Osteoblast (primary cell): Measurements from ENCODE around the gene REXO1. TPM values are rescaled to one million over a fixed set of nuclear protein-coding genes. Genes with fewer than 3 reads are reported as not detected.

Experiments used
- DNase-seq: peaks from one replicate; pipeline ENCODE4 v3.0.0; 2011; ENCODE audit warnings: low spot score, mixed read lengths; ENCODE audit not compliant: insufficient read length; ENCODE audit errors: missing footprints
- H2AFZ ChIP-seq: 2 replicates; pipeline ENCODE4 v1.6.0; 2011; ENCODE audit warnings: mild to moderate bottlenecking, low read length
- H3K27ac ChIP-seq: 2 replicates; pipeline ENCODE4 v1.5.1; 2011; ENCODE audit warnings: mild to moderate bottlenecking, low read depth, low read length, moderate library complexity
- H3K27me3 ChIP-seq: 2 replicates; pipeline ENCODE4 v1.6.0; 2012; ENCODE audit warnings: mild to moderate bottlenecking, control low read depth, inconsistent platforms, low read length, moderate library complexity; ENCODE audit not compliant: insufficient read depth
- H3K36me3 ChIP-seq: 2 replicates; pipeline ENCODE4 v1.5.1; 2011; ENCODE audit warnings: mild to moderate bottlenecking, low read length, control low read depth, moderate library complexity; ENCODE audit not compliant: insufficient read depth
- H3K4me1 ChIP-seq: 2 replicates; pipeline ENCODE4 v1.5.1; 2011; ENCODE audit warnings: mild to moderate bottlenecking, low read length, control low read depth, moderate library complexity; ENCODE audit not compliant: insufficient read depth
- H3K4me2 ChIP-seq: 2 replicates; pipeline ENCODE4 v1.6.0; 2011; ENCODE audit warnings: mild to moderate bottlenecking, low read length; ENCODE audit not compliant: insufficient read depth
- H3K4me3 ChIP-seq: fragments of 200-600 bp; sonication (generic); 3 replicates; pipeline ENCODE4 v1.5.1; 2012; ENCODE audit warnings: mild to moderate bottlenecking, low read length, inconsistent platforms; ENCODE audit not compliant: insufficient read depth
- H3K79me2 ChIP-seq: 2 replicates; pipeline ENCODE4 v1.6.0; 2012; ENCODE audit warnings: mild to moderate bottlenecking, low read length, control low read depth, inconsistent platforms; ENCODE audit not compliant: insufficient read depth
- H3K9me3 ChIP-seq: 2 replicates; pipeline ENCODE4 v1.5.1; 2011; ENCODE audit warnings: low read depth, low read length, control low read depth
- H4K20me1 ChIP-seq: 2 replicates; pipeline ENCODE4 v1.6.0; 2012; ENCODE audit warnings: mild to moderate bottlenecking, low read length, control low read depth; ENCODE audit not compliant: insufficient read depth
- CTCF ChIP-seq: IDR thresholded peaks from 2 replicates; pipeline ENCODE4 v1.5.1; 2011; ENCODE audit warnings: mild to moderate bottlenecking, low read depth, low read length, moderate library complexity; ENCODE audit errors: extremely low read depth
- total RNA-seq: library from RNA; depleted of rRNA; stranded (reverse); fragments of >200 nt; gene quantifications from 2 replicates; pipeline ENCODE4 v1.2.3, GENCODE V29; 2012

Gene REXO1
- total RNA-seq, 1 donor: 9.4 TPM

DNA sequence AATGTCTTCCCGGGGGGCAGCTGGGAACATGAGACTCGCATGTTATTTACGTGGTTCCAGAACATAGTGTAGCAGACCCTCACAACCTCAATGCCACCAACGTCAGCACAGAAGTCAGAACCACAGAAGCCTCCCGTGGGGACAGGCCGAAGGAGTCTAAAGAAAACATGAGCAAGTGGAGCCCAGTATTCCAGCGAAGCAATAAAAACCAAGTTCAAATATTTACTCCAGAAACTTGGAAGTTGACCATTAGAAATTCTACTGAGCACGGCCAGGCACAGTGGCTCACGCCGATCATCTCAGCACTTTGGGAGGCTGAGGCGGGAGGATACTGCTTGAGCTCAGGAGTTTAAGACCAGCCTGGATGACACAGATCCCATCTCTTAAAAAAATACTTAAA is 18.3 kb downstream of the REXO1 start:
- DNase-seq: no peak
- Histone ChIP-seq H3K9me3 (no peaks in the 10 kb centered on the region), H3K4me1 (no peaks in the 10 kb centered on the region), H4K20me1 (peaks cover 56% of the 10 kb centered on the region), H3K27me3 (no peaks in the 10 kb centered on the region), H3K36me3 (peaks cover 16% of the 10 kb centered on the region), H2AFZ (no peak overlapping the region), H3K4me2 (no peak overlapping the region), H3K27ac (no peak overlapping the region), H3K4me3 (no peak overlapping the region), H3K79me2 (peaks cover 68% of the 10 kb centered on the region)
- TF ChIP-seq CTCF: no peak

DNA sequence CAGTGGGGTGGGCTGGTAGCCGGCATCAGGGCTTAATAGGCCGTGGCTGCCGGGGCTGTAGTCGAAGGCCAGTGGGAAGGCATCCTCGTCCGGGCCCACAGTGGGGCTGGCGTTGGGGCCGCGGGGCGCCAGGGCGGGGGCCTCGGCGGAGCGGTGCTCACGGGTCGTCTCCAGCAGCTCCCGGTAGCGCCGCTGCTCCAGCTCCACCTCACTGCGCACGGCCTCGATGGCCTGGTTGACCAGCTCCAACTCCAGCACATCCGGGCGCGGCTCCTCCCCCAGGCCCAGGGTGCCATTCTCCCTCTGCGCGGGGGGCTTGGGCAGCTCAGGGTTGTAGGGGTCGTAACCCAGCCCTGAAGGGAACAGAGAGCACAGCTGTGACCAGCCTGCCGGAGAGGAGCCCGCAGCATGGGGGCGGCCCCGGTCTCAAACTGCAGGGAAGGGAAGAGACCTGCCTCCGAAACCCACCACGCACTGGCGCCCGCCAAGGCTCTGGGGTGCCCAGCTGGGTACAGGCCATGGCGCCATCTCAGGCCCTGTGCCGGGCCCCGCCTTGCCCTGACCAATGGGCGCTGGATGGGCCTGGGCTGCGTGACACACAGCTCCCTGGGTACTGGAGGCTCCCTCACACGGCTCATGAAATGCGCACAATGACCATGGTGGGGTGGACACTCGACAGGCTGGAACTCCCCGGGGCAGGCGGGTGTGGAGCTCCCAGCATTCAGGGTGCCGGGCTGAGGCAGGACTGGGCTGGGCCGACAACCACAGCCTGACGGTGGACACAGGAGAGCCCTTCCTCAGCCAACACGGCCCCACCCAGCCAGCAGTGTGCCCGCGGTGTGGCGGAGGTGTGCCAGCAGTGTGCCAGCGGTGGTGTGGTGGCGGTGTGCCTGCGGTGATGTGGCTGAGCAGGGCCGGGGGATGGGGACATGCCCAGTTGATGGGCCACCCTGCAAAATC is 19.7 kb downstream of the REXO1 start:
- Histone ChIP-seq H3K27ac (no peak overlapping the region), H2AFZ (no peak overlapping the region), H3K36me3 (peaks cover 16% of the 10 kb centered on the region), H3K79me2 (peaks cover 54% of the 10 kb centered on the region), H3K4me1 (no peaks in the 10 kb centered on the region), H3K4me2 (no peak overlapping the region), H3K9me3 (no peaks in the 10 kb centered on the region), H3K4me3 (no peak overlapping the region), H4K20me1 (peaks cover 42% of the 10 kb centered on the region), H3K27me3 (no peaks in the 10 kb centered on the region)
- no peak for TF ChIP-seq CTCF
- DNase-seq: no peak

GRCh38 chr19:1827566-1828278 is 20.6 kb downstream of the REXO1 start:
- Histone ChIP-seq H3K27ac (no peak overlapping the region), H3K4me3 (no peak overlapping the region), H3K4me2 (no peak overlapping the region), H3K4me1 (no peaks in the 10 kb centered on the region), H4K20me1 (peaks cover 40% of the 10 kb centered on the region), H2AFZ (no peak overlapping the region), H3K9me3 (no peaks in the 10 kb centered on the region), H3K79me2 (peaks cover 46% of the 10 kb centered on the region), H3K36me3 (peaks cover 16% of the 10 kb centered on the region), H3K27me3 (no peaks in the 10 kb centered on the region)
- TF ChIP-seq CTCF: no peak
- DNase-seq: peak; percentile 90
